GM10248 (cell line): ENCODE data around the gene CEP162.

ENCODE experiments used
- CTCF ChIA-PET: fragments of 300-600 bp; sonication (Branson Sonifier 250); formaldehyde crosslinking; extraction: SDS; loops from one replicate; lab custom pipeline; 2021; ENCODE audit warnings: antibody characterized with exemption; lab: Yijun Ruan, JAX
- POLR2A ChIA-PET: fragments of 350-650 bp; sonication (Branson Sonifier 250); formaldehyde crosslinking; extraction: SDS; loops from one replicate; lab custom pipeline; 2020; ENCODE audit warnings: antibody characterized with exemption; lab: Yijun Ruan, JAX
- DNase-seq: peaks from one replicate; pipeline ENCODE4 v3.0.0; 2012; ENCODE audit errors: extremely low spot score
- TF ChIP-seq, protein P1 (sequence below): IDR thresholded peaks from 2 replicates; pipeline ENCODE4 v1.5.1; 2012; ENCODE audit warnings: mild to moderate bottlenecking, low read depth; ENCODE audit errors: extremely low read depth, missing control alignments, control extremely low read depth

CEP162 gene

DNA sequence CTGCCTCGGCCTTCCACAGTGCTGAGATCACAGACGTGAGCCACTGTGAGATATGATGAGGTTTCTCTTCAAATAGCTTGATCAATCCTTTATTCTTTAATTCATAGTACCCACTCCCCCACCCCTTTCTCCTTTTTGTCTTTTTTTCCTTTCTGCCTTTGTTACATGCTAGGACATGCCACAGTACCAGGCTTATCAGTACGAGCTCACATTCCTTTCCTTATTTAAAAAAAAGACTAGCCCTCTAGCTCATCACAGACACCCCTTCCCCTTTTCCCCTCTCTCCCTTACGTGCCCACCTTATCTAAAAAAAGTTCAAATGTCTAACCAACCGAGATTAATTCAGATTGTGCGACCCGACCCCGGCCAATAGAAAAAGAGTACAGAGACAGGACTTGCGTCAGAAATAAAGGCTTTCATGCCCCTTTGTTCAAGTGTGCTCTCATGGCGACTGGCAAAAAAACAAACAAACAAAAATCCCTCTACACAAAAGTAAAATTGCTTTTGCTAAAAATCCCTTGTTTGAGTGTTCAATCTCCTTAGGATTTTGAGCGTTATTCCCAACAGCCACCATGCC, 144.7 kb downstream of the CEP162 start:
- POLR2A ChIA-PET, result no interaction called here
- no peak for DNase-seq
- TF ChIP-seq, protein P1, sequence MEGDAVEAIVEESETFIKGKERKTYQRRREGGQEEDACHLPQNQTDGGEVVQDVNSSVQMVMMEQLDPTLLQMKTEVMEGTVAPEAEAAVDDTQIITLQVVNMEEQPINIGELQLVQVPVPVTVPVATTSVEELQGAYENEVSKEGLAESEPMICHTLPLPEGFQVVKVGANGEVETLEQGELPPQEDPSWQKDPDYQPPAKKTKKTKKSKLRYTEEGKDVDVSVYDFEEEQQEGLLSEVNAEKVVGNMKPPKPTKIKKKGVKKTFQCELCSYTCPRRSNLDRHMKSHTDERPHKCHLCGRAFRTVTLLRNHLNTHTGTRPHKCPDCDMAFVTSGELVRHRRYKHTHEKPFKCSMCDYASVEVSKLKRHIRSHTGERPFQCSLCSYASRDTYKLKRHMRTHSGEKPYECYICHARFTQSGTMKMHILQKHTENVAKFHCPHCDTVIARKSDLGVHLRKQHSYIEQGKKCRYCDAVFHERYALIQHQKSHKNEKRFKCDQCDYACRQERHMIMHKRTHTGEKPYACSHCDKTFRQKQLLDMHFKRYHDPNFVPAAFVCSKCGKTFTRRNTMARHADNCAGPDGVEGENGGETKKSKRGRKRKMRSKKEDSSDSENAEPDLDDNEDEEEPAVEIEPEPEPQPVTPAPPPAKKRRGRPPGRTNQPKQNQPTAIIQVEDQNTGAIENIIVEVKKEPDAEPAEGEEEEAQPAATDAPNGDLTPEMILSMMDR, result no peak
- CTCF ChIA-PET, result interaction anchor here (1.3 kb wide), 1 partner anchor 10 kb away, joined by 3 read pairs; no protein-coding TSS in a partner anchor

DNA sequence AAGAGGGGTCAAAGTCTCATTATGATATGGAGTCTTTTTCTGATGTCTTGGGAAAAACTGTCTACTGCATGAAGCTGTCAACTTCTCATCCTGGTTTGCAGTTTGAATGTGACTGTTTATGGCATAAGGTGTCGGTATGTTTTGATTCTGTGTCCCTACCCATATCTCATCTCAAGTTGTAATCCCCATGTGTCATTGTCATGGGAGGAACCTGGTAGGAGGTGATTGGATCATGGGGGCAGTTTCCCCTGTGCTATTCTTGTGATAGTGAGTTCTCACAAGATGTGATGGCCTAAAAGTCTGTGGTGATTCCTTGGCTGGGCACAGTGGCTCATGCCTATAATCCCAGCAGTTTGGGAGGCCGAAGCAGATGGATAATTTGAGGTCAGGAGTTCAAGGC, 146.2 kb downstream of the CEP162 start:
- TF ChIP-seq, protein P1, result no peak
- ChIA-PET CTCF (no interaction called here), POLR2A (no interaction called here)
- DNase-seq, result no peak

DNA sequence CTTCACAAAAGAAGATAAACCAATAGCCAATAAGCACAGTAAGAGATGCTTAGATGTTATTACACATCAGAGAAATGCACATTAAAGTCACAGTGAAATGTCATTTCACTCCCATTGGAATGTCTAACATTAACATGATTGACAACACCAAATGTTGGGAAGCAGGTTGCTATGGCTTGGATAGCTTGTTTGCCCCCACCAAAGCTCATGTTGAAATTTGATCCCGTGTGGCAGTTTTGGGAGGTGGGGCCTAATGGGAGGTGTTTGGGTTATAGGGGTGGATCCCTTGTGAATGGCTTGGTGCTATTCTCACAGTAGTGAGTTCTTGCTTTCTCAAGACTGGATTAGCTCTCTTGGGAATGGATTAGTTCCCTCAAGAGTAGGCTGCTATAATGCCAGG, 149.1 kb downstream of the CEP162 start:
- CTCF ChIA-PET, result interaction anchor here (0.7 to 1.2 kb wide), 2 partner anchors 23 to 125 kb away, joined by 3 read pairs; no protein-coding TSS in a partner anchor
- DNase-seq, result no peak
- TF ChIP-seq, protein P1, result no peak
- POLR2A ChIA-PET, result no interaction called here

DNA sequence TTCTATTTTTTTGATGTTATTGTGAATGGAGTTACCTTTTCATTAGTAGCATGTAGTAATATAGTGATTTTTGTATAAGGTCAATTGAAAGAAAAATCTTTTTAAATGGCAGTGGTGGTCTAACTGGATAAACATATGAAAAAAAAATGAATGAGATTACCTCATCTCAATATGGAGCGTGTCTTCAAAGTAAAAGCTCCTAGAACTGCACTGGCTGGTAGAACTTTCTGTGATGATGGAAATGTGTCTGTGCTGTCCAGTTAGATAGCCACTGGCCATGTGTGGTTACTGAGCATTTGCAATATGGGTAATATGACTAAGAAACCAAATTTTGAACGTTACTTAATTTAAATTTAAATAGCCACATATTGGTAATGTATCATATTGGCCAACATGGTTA, 149.8 kb downstream of the CEP162 start:
- TF ChIP-seq, protein P1, result no peak
- ChIA-PET CTCF (no interaction called here), POLR2A (no interaction called here)
- DNase-seq, result no peak

- TF ChIP-seq, protein P1, result no peak
- DNase-seq, result no peak
- ChIA-PET POLR2A (no interaction called here), CTCF (no interaction called here)
Observed at GRCh38 chr6:84074988-84075781, 152.3 kb downstream of the CEP162 start.
